Measurements from ENCODE around the gene PTPN9. TPM values are rescaled to one million over a fixed set of nuclear protein-coding genes. Genes with fewer than 3 reads are reported as not detected.

Gene PTPN9
- total and polyA plus RNA-seq, 4 donors: 7.1 to 32.4 (median 19.9) TPM

DNA sequence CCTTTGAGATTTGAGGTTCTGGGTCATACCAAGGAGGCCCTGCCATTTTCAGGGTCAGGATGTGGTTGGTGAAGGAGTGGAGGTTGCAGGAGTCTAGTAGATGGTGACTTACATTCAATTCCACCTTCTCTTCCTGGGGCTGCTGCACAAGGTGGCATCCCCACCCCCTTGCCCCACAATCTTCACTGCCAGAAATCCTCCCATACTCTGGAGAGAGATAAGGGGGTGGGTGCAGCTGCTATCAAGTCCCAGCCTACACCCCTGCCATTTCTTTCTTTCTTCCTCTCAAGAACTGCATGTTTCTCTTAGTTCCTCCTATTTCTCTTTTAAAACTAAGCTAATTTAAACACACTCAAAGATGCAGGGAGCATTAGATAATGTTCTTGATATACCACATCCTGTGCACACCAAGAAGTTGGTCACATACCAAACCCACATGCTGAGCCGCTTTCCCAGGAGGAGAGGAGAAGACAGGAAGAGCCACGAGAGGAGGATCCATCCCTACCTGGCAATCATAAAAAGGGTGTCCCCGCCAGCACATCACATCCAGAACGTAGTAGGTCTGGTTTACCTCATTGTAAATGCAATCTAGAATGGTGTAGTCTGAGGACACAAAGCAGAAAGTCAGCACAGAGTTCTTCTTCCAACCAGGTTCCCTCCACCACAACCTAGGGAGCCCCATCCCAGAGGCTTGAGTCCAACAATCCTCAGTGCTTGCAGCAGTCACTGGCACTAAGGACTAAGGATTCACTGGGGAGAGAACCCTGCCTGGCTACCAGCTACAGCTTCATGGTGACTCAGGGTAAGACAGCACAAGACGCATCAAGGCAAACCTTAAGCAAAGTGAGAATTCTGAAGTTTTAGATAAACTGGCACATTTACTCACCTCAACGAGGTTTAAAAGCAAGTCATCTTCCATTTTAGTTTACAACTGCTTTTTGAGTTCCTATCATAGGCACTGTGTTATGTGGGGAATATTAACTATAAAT, 27.9 kb upstream of the PTPN9 start:
- no peaks in the 10 kb centered on the region for H3K9me3 ChIP-seq (ENCODE audit: control insufficient read depth in 4 of 4, insufficient read depth in 3 of 4, low read length in 3 of 4)
- H3K4me1 ChIP-seq (ENCODE audit: control insufficient read depth in 5 of 5, insufficient read depth in 5 of 5, low read length in 5 of 5): peaks cover 0 to 1% (median 0%) of the 10 kb centered on the region in 5 donors
- H3K4me3 ChIP-seq: no peak overlapping the region
- 48 to 76% methylated on average over 6 of the region's 6 CpGs for WGBS, 2 donors
- TF ChIP-seq CTCF (IDR thresholded peaks at IDR 0.05; ENCODE audit: control extremely low read depth, extremely low read depth): no peak
- no peak overlapping the region for H3K9ac ChIP-seq (ENCODE audit: insufficient read depth in 1 of 2, low read length in 2 of 2)
- no peaks in the 10 kb centered on the region for H3K27me3 ChIP-seq (ENCODE audit: control insufficient read depth in 3 of 3, insufficient read depth in 3 of 3, low read length in 2 of 3)
- no peak for ATAC-seq (ENCODE audit: insufficient read depth, low FRiP score)
- no peak overlapping the region for H3K27ac ChIP-seq (ENCODE audit: low read depth in 1 of 2, low read length in 1 of 2)
- peaks cover 21 to 40% (median 33%) of the 10 kb centered on the region in 4 donors for H3K36me3 ChIP-seq (ENCODE audit: control insufficient read depth in 4 of 4, insufficient read depth in 4 of 4, low read length in 4 of 4)
- DNase-seq: no peak

DNA sequence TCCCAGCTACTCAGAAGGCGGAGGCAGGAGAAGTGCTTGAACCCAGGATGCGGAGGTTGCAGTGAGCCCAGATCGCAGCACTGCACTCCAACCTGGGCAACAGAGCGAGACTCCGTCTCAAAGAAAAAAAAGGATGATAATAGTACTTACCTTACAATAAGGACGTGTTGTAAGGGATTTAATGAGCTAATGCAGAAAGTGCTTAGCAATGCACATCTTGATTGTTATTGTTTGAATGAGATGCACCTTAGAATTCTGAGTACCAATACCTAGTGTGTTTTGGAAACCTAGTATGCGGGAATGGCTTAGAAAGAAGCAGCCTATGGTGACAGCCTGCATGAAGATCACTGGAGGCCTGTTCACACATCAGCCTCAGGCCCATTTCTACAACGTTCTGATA, 26.9 kb upstream of the PTPN9 start:
- 95% methylated on average over 8 of the region's 8 CpGs for WGBS, 2 donors
- no peak overlapping the region for H3K27ac ChIP-seq (ENCODE audit: low read depth in 1 of 2, low read length in 1 of 2)
- TF ChIP-seq CTCF (IDR thresholded peaks at IDR 0.05; ENCODE audit: control extremely low read depth, extremely low read depth): no peak
- no peak for DNase-seq
- peaks cover 21 to 42% (median 33%) of the 10 kb centered on the region in 4 donors for H3K36me3 ChIP-seq (ENCODE audit: control insufficient read depth in 4 of 4, insufficient read depth in 4 of 4, low read length in 4 of 4)
- peaks cover 0 to 1% (median 0%) of the 10 kb centered on the region in 5 donors for H3K4me1 ChIP-seq (ENCODE audit: control insufficient read depth in 5 of 5, insufficient read depth in 5 of 5, low read length in 5 of 5)
- H3K9me3 ChIP-seq (ENCODE audit: control insufficient read depth in 4 of 4, insufficient read depth in 3 of 4, low read length in 3 of 4): no peaks in the 10 kb centered on the region
- H3K9ac ChIP-seq (ENCODE audit: insufficient read depth in 1 of 2, low read length in 2 of 2): no peak overlapping the region
- H3K27me3 ChIP-seq (ENCODE audit: control insufficient read depth in 3 of 3, insufficient read depth in 3 of 3, low read length in 2 of 3): no peaks in the 10 kb centered on the region
- no peak overlapping the region for H3K4me3 ChIP-seq
- ATAC-seq (ENCODE audit: insufficient read depth, low FRiP score): no peak

DNA sequence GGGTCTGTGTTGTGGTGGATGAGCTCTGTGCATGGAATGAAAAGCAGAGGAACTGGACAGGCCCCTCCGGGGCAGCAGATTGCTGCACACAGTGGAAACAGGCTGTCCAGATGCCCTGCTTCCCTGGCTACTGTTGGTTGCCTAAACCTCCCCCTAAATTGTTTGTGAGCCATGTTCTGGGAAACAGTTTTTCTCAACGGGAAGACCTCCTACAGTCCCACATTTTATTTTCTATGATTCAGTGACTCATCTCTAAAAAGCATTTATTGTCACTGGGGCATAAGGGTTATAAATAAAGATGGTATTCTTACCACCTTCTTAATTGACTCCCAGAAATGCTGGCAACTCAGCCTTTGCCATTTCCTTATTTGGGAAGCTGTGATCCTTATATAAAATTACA, 20.3 kb upstream of the PTPN9 start:
- Histone ChIP-seq H3K27ac (ENCODE audit: low read depth in 1 of 2, low read length in 1 of 2) (peak overlapping the region in 1 of 2 donors; percentile 17), H3K27me3 (ENCODE audit: control insufficient read depth in 3 of 3, insufficient read depth in 3 of 3, low read length in 2 of 3) (no peaks in the 10 kb centered on the region), H3K9me3 (ENCODE audit: control insufficient read depth in 4 of 4, insufficient read depth in 3 of 4, low read length in 3 of 4) (peaks cover 0 to 2% (median 0%) of the 10 kb centered on the region in 4 donors), H3K36me3 (ENCODE audit: control insufficient read depth in 4 of 4, insufficient read depth in 4 of 4, low read length in 4 of 4) (peaks cover 25 to 41% (median 34%) of the 10 kb centered on the region in 4 donors), H3K9ac (ENCODE audit: insufficient read depth in 1 of 2, low read length in 2 of 2) (no peak overlapping the region), H3K4me1 (ENCODE audit: control insufficient read depth in 5 of 5, insufficient read depth in 5 of 5, low read length in 5 of 5) (peaks cover 0 to 6% (median 0%) of the 10 kb centered on the region in 5 donors), H3K4me3 (no peak overlapping the region)
- ATAC-seq (ENCODE audit: insufficient read depth, low FRiP score) (no peak), DNase-seq (no peak)
- TF ChIP-seq CTCF (IDR thresholded peaks at IDR 0.05; ENCODE audit: control extremely low read depth, extremely low read depth): no peak
- WGBS, 2 donors: 62 to 70% methylated on average over 2 of the region's 2 CpGs

Data from lung (tissue), 12 donors.